Measurements from ENCODE around the gene CTSW.

DNA sequence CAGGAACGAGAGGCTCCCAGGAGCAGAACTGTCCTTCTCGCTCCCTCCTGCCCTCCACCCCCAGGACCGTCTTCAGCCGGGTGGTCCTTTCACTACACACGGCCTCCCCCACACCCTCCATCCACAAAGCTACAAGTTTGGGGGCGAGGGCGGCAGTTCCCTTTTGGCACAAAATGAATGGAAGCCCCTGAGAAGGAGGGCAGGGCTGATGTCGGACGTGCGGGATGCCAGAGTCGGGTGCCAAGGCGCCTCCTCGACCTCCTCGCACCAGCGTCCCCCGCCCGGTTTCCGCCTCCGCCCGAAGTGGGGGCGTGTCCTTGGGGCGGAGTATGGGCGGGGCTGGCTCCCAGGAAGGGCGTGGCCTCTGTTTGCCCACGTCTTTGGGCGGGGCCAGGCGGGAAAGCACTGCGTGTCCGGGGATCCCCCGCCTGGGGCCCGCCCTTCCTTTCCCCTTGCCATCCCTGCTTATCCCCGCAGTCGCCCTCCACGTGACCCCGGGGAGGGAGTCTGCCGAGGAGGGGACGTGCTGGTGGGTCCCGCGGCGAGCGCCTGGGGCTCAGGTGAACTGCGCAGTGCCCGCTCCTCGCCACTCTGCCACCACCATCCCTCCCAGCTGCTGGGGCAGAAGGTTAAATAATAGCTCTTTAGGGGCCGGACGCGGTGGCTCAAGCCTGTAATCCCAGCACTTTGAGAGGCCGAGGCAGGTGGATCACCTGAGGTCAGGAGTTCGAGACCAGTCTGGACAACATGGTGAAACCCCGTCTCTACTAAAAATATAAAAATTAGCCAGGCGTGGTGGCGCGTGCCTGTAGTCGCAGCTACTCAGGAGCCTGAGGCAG is 6.1 kb upstream of the CTSW start:
- TF ChIP-seq POLR2AphosphoS5 (IDR thresholded peaks at IDR 0.05; ENCODE audit: borderline replicate concordance, low read depth, low read length): peak; percentile 79
- TF ChIP-seq EZH2 (IDR thresholded peaks at IDR 0.05): no peak
